ENCODE measurements around the gene RAB10.

DNA sequence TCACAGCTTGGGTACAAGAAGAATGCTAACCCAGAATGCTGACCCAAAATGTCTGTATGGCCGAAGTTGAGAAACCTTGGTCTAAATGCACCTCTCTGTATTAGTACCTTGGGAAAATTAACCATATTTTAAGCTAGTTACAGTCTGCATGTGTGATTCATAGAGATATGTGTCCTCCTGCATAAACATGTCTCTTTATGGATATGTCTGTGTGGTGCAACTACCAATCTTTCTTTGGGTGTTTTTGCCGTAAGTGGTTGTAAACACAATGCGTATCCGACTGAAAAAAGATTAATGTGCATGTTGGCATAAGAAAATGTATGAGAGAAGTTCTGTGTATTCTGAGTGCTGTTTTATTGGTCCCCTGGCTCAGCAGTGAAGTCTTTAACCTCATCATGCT lies 84.8 kb downstream of the RAB10 start:
- TF ChIP-seq CTCF (conservative IDR thresholded peaks at IDR 0.05; ENCODE audit: low read depth, low read length) (no peak), EZH2phosphoT487 (IDR thresholded peaks at IDR 0.05; ENCODE audit: borderline replicate concordance, low read length) (no peak), EZH2 (IDR thresholded peaks at IDR 0.05; ENCODE audit: low read length, unreplicated experiment) (no peak)
